Gastrocnemius medialis (tissue), 4 donors: ENCODE measurements around the gene HLA-C.

ENCODE experiments used
- POLR2A ChIP-seq, 2 donors: fragments of 450-650 bp; IDR thresholded peaks; one replicate each; pipeline ENCODE4 v1.6.1; 2017; ENCODE audit warnings: antibody characterized with exemption in 2 of 2, mild to moderate bottlenecking in 2 of 2, moderate library complexity in 2 of 2
- TF ChIP-seq, protein P1 (sequence below), 5 experiments: fragments of 450-650 bp in 3 of 5; fragments of 200-600 bp in 2 of 5; sonication (generic) in 2 of 5; IDR thresholded peaks in 4 of 5; conservative IDR thresholded peaks in 1 of 5; 1 replicate in 4 of 5; 2 replicates in 1 of 5; pipeline ENCODE4 v1.5.1; 2016 to 2019; ENCODE audit warnings: antibody characterized with exemption in 5 of 5, mild to moderate bottlenecking in 3 of 5, moderate library complexity in 3 of 5

DNA sequence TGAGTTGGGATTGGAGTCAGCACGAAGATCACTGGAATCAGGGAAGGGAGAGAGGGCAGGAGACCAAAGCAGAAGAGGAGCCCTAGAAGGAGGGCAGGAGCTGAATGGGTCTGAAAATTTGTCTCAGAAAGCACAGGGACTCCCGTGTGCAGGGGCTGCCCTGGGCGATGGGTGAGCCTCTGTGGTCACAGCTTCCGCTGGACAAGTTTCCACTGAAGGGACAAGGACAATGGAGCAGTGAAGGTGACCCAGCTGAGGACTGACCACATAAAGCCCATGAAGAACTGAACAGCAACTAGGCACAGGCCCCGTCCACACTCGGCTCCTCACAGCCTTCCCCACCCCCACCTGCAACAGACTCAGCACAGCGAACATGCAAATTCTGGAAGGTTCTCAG, 3.5 kb downstream of the HLA-C start:
- TF ChIP-seq POLR2A (IDR thresholded peaks at IDR 0.05): no peak
- TF ChIP-seq, protein P1, sequence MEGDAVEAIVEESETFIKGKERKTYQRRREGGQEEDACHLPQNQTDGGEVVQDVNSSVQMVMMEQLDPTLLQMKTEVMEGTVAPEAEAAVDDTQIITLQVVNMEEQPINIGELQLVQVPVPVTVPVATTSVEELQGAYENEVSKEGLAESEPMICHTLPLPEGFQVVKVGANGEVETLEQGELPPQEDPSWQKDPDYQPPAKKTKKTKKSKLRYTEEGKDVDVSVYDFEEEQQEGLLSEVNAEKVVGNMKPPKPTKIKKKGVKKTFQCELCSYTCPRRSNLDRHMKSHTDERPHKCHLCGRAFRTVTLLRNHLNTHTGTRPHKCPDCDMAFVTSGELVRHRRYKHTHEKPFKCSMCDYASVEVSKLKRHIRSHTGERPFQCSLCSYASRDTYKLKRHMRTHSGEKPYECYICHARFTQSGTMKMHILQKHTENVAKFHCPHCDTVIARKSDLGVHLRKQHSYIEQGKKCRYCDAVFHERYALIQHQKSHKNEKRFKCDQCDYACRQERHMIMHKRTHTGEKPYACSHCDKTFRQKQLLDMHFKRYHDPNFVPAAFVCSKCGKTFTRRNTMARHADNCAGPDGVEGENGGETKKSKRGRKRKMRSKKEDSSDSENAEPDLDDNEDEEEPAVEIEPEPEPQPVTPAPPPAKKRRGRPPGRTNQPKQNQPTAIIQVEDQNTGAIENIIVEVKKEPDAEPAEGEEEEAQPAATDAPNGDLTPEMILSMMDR (IDR thresholded peaks at IDR 0.05 in 4 of 5, conservative IDR thresholded peaks at IDR 0.05 in 1 of 5): no peak
